SW 1271 (cell line): ENCODE data around the gene HERC2.
"Not testable (repeated sequence)": the region's sequence is repeated elsewhere in the genome, so short reads cannot be mapped to it uniquely, and the experiment has no call there.

Experiments used
- DNase-seq, 2 experiments: peaks; one replicate each; lab custom pipeline; 2025; lab: John Stamatoyannopoulos, UW

Gene HERC2

GRCh38 chr15:28178727-28179126 lies 143.3 kb downstream of the HERC2 start:
- no peak for DNase-seq

GRCh38 chr15:28178290-28178689 lies 143.7 kb downstream of the HERC2 start:
- DNase-seq, result no peak

- DNase-seq, result no peak
These were observed 152.6 kb downstream of the HERC2 start for GRCh38 chr15:28169366-28169765.

- not testable (repeated sequence) for DNase-seq
These were observed 153.4 kb downstream of the HERC2 start for GRCh38 chr15:28168405-28169121.

GRCh38 chr15:28167042-28167441 lies 154.9 kb downstream of the HERC2 start:
- no peak for DNase-seq

GRCh38 chr15:28165791-28166190 lies 156.2 kb downstream of the HERC2 start:
- no peak for DNase-seq

GRCh38 chr15:28164876-28165275 lies 157.1 kb downstream of the HERC2 start:
- no peak for DNase-seq

GRCh38 chr15:28154283-28154682 lies 167.7 kb downstream of the HERC2 start:
- no peak for DNase-seq

- DNase-seq, result no peak
These were observed 168.4 kb downstream of the HERC2 start for GRCh38 chr15:28153492-28154119.

- DNase-seq, result not testable (repeated sequence)
These were observed 169.4 kb downstream of the HERC2 start for GRCh38 chr15:28152538-28152923.

GRCh38 chr15:28151864-28152537 lies 170.0 kb downstream of the HERC2 start:
- not testable (repeated sequence) for DNase-seq

GRCh38 chr15:28147801-28148200 lies 174.2 kb downstream of the HERC2 start:
- no peak for DNase-seq

GRCh38 chr15:28145419-28145818 lies 176.6 kb downstream of the HERC2 start:
- DNase-seq, result not testable (repeated sequence)

- no peak for DNase-seq
These were observed 181.9 kb downstream of the HERC2 start for GRCh38 chr15:28140062-28140461.

GRCh38 chr15:28137408-28138039 lies 184.5 kb downstream of the HERC2 start:
- not testable (repeated sequence) for DNase-seq

- DNase-seq, result not testable (repeated sequence)
These were observed 185.6 kb downstream of the HERC2 start for GRCh38 chr15:28136236-28136904.

- DNase-seq, result no peak
These were observed 188.7 kb downstream of the HERC2 start for GRCh38 chr15:28133281-28133680.

- no peak for DNase-seq
These were observed 189.3 kb downstream of the HERC2 start for GRCh38 chr15:28132524-28133275.

- no peak for DNase-seq
These were observed 190.0 kb downstream of the HERC2 start for GRCh38 chr15:28131946-28132345.

GRCh38 chr15:28131400-28131799 lies 190.6 kb downstream of the HERC2 start:
- DNase-seq, result no peak

GRCh38 chr15:28130651-28131050 lies 191.3 kb downstream of the HERC2 start:
- DNase-seq, result no peak
